H9 (cell line): ENCODE data around the gene ATP11C. TPM values are rescaled to one million over a fixed set of nuclear protein-coding genes. Genes with fewer than 3 reads are reported as not detected.

Source experiments
- DNase-seq: peaks from one replicate; pipeline ENCODE4 v3.0.0-alpha.2; 2017
- H2AFZ ChIP-seq: one replicate; pipeline ENCODE4 v1.6.1; 2013; ENCODE audit warnings: mild to moderate bottlenecking, low read length, control low read depth, moderate library complexity
- H2AK5ac ChIP-seq: 2 replicates; pipeline ENCODE4 v1.6.1; 2013; ENCODE audit warnings: low read length, control low read depth, mixed read lengths; ENCODE audit not compliant: insufficient read length
- H2BK120ac ChIP-seq: one replicate; pipeline ENCODE4 v1.6.1; 2013; ENCODE audit warnings: low read depth, mild to moderate bottlenecking, low read length, control low read depth, inconsistent platforms; ENCODE audit not compliant: poor library complexity, severe bottlenecking
- H2BK12ac ChIP-seq: 2 replicates; pipeline ENCODE4 v1.6.1; 2013; ENCODE audit warnings: low read length, control low read depth, mixed read lengths, low read depth; ENCODE audit not compliant: insufficient read length
- H2BK15ac ChIP-seq: 2 replicates; pipeline ENCODE4 v1.6.1; 2013; ENCODE audit warnings: low read depth, low read length, control low read depth
- H2BK20ac ChIP-seq: one replicate; pipeline ENCODE4 v1.6.1; 2013; ENCODE audit warnings: low read depth, mild to moderate bottlenecking, low read length, control low read depth, inconsistent platforms; ENCODE audit not compliant: poor library complexity, severe bottlenecking
- H2BK5ac ChIP-seq: 2 replicates; pipeline ENCODE4 v1.6.1; 2013; ENCODE audit warnings: low read length, control low read depth, mixed read lengths; ENCODE audit not compliant: insufficient read length
- H3K14ac ChIP-seq: 2 replicates; pipeline ENCODE4 v1.6.1; 2013; ENCODE audit warnings: low read length, control low read depth; ENCODE audit not compliant: insufficient read depth
- H3K18ac ChIP-seq: 2 replicates; pipeline ENCODE4 v1.6.1; 2013; ENCODE audit warnings: low read depth, mild to moderate bottlenecking, mixed read lengths, low read length, control low read depth; ENCODE audit not compliant: insufficient read length
- H3K23ac ChIP-seq: 2 replicates; pipeline ENCODE4 v1.6.1; 2013; ENCODE audit warnings: low read length, control low read depth, mixed read lengths, low read depth; ENCODE audit not compliant: insufficient read length
- H3K23me2 ChIP-seq: 2 replicates; pipeline ENCODE4 v1.6.1; 2013; ENCODE audit warnings: low read depth, mild to moderate bottlenecking, mixed read lengths, low read length, control low read depth; ENCODE audit not compliant: insufficient read length, poor library complexity, severe bottlenecking
- H3K27ac ChIP-seq: 2 replicates; pipeline ENCODE4 v1.5.1; 2013; ENCODE audit warnings: low read length, control low read depth, mixed read lengths, low read depth; ENCODE audit not compliant: insufficient read length
- H3K27me3 ChIP-seq: 2 replicates; pipeline ENCODE4 v1.6.1; 2013; ENCODE audit warnings: low read length, control low read depth, inconsistent platforms; ENCODE audit not compliant: insufficient read depth
- H3K4ac ChIP-seq: 2 replicates; pipeline ENCODE4 v1.6.1; 2013; ENCODE audit warnings: low read depth, mild to moderate bottlenecking, control low read depth, inconsistent platforms, low read length, moderate library complexity
- H3K4me1 ChIP-seq: 2 replicates; pipeline ENCODE4 v1.6.1; 2013; ENCODE audit warnings: low read length, control low read depth, inconsistent platforms; ENCODE audit not compliant: insufficient read depth
- H3K4me2 ChIP-seq: 2 replicates; pipeline ENCODE4 v1.6.1; 2013; ENCODE audit warnings: low read length, control low read depth, mixed read lengths; ENCODE audit not compliant: insufficient read length, insufficient read depth
- H3K56ac ChIP-seq: 2 replicates; pipeline ENCODE4 v1.6.1; 2013; ENCODE audit warnings: low read depth, mild to moderate bottlenecking, mixed read lengths, low read length, control low read depth; ENCODE audit not compliant: insufficient read length
- H3K79me1 ChIP-seq: 2 replicates; pipeline ENCODE4 v1.6.1; 2013; ENCODE audit warnings: low read depth, mild to moderate bottlenecking, moderate library complexity, low read length, control low read depth, inconsistent platforms; ENCODE audit not compliant: insufficient read depth, poor library complexity, severe bottlenecking
- H3K79me2 ChIP-seq: 2 replicates; pipeline ENCODE4 v1.6.1; 2013; ENCODE audit warnings: low read length, control low read depth, inconsistent platforms; ENCODE audit not compliant: insufficient read depth
- H3K9ac ChIP-seq: 2 replicates; pipeline ENCODE4 v1.6.1; 2013; ENCODE audit warnings: low read length, control low read depth, mixed read lengths; ENCODE audit not compliant: insufficient read length; ENCODE audit errors: extremely low read depth
- H3K9me3 ChIP-seq: one replicate; pipeline ENCODE4 v1.6.1; 2013; ENCODE audit warnings: low read depth, low read length, inconsistent platforms; ENCODE audit not compliant: control insufficient read depth
- H3T11ph ChIP-seq: one replicate; pipeline ENCODE4 v1.6.1; 2013; ENCODE audit warnings: mild to moderate bottlenecking, low read length, control low read depth, inconsistent platforms
- H4K20me1 ChIP-seq: one replicate; pipeline ENCODE4 v1.6.1; 2013; ENCODE audit not compliant: control insufficient read depth, insufficient read length, insufficient read depth
- H4K5ac ChIP-seq: 2 replicates; pipeline ENCODE4 v1.6.1; 2013; ENCODE audit warnings: low read depth, mild to moderate bottlenecking, mixed read lengths, low read length, control low read depth; ENCODE audit not compliant: insufficient read length
- H4K8ac ChIP-seq: replicated peaks from 2 replicates; pipeline ENCODE4 v1.6.1; 2013; ENCODE audit warnings: low read length, control low read depth, mixed read lengths, low read depth; ENCODE audit not compliant: insufficient read length
- H4K91ac ChIP-seq: 2 replicates; pipeline ENCODE4 v1.6.1; 2013; ENCODE audit warnings: low read depth, mild to moderate bottlenecking, moderate library complexity, mixed read lengths, low read length, control low read depth; ENCODE audit not compliant: insufficient read length
- H3K27ac Mint-ChIP-seq, 3 experiments: 2 replicates in 2 of 3; 3 replicates in 1 of 3; pipeline ENCODE4 v1.8.0; 2020 to 2021; ENCODE audit warnings: mixed read lengths in 3 of 3, mild to moderate bottlenecking in 1 of 3, moderate library complexity in 1 of 3
- H3K27me3 Mint-ChIP-seq: 2 replicates; pipeline ENCODE4 v1.8.0; 2021; ENCODE audit warnings: low read depth, mild to moderate bottlenecking, moderate library complexity, mixed read lengths
- H3K36me3 Mint-ChIP-seq, 3 experiments: 2 replicates in 2 of 3; 3 replicates in 1 of 3; pipeline ENCODE4 v1.8.0; 2020 to 2021; ENCODE audit warnings: low read depth in 3 of 3, mixed read lengths in 3 of 3; ENCODE audit not compliant: insufficient read depth in 1 of 3
- H3K4me1 Mint-ChIP-seq, 2 experiments: 2 replicates each; pipeline ENCODE4 v1.8.0; 2020; ENCODE audit warnings: mixed read lengths in 2 of 2
- H3K4me3 Mint-ChIP-seq, 2 experiments: 2 replicates in 1 of 2; 3 replicates in 1 of 2; pipeline ENCODE4 v1.8.0; 2020 to 2021; ENCODE audit warnings: mild to moderate bottlenecking in 2 of 2, mixed read lengths in 2 of 2, moderate library complexity in 1 of 2
- H3K9me3 Mint-ChIP-seq, 2 experiments: 2 replicates in 1 of 2; 3 replicates in 1 of 2; pipeline ENCODE4 v1.8.0; 2020; ENCODE audit warnings: mild to moderate bottlenecking in 2 of 2, mixed read lengths in 2 of 2, moderate library complexity in 1 of 2
- WGBS: extraction: QIAGEN DNeasy Blood & Tissue Kit; methylation state at CpG from one replicate; pipeline ENCODE4 v1.1.7; 2013; ENCODE audit warnings: missing lambda C conversion rate, low lambda C conversion rate, mixed read lengths; ENCODE audit not compliant: insufficient read length; ENCODE audit errors: extremely low coverage; 5-methylcytosine and 5-hydroxymethylcytosine counted together
- total RNA-seq: library from RNA; stranded (reverse); gene quantifications from 2 replicates; pipeline ENCODE4 v1.2.1, GENCODE V29; 2021
- TF ChIP-seq, protein P1 (sequence below): fragments of 200-600 bp; sonication (generic); conservative IDR thresholded peaks from 3 replicates; pipeline ENCODE4 v1.8.0; 2021; ENCODE audit warnings: antibody characterized with exemption, mild to moderate bottlenecking

ATP11C gene
- total RNA-seq, 1 experiment from 2014 or later: 28.4 TPM

DNA sequence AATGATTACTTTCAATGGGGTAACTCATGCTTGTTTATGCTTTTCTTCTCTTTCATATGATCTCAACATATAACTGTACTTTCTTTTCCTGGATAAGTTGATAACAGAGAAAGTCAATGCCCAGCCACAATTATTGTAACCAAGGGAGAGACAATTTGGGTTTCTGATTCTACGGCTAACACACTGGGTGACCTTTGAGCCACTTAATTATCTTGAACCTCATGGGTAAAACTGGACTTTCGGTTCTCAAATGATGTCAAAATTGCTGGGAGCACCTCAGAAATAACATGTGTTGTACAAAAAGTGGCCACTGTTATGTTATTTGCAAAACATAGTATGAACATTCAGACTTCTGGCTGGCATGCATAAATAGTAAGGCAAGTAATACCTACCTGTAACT, 145.3 kb downstream of the ATP11C start:
- no peak overlapping the region for H3K14ac ChIP-seq
- no peaks in the 10 kb centered on the region for H3K23me2 ChIP-seq
- H3K4me2 ChIP-seq: no peak overlapping the region
- no peaks in the 10 kb centered on the region for H3K9me3 ChIP-seq
- H3K79me1 ChIP-seq: no peaks in the 10 kb centered on the region
- no peak overlapping the region for H2BK12ac ChIP-seq
- H3K27ac Mint-ChIP-seq: no peak overlapping the region
- H3K27me3 Mint-ChIP-seq: no peaks in the 10 kb centered on the region; the same call in 1 of the 2 replicates
- H2BK5ac ChIP-seq: no peak overlapping the region
- H3T11ph ChIP-seq: no peak overlapping the region
- no peak overlapping the region for H3K18ac ChIP-seq
- no peak overlapping the region for H3K4me3 Mint-ChIP-seq
- H3K9me3 Mint-ChIP-seq: peaks cover 0 to 28% of the 10 kb centered on the region in 2 experiments; a peak in 2 of 5 replicates
- H3K4me1 Mint-ChIP-seq: no peaks in the 10 kb centered on the region
- TF ChIP-seq, protein P1, sequence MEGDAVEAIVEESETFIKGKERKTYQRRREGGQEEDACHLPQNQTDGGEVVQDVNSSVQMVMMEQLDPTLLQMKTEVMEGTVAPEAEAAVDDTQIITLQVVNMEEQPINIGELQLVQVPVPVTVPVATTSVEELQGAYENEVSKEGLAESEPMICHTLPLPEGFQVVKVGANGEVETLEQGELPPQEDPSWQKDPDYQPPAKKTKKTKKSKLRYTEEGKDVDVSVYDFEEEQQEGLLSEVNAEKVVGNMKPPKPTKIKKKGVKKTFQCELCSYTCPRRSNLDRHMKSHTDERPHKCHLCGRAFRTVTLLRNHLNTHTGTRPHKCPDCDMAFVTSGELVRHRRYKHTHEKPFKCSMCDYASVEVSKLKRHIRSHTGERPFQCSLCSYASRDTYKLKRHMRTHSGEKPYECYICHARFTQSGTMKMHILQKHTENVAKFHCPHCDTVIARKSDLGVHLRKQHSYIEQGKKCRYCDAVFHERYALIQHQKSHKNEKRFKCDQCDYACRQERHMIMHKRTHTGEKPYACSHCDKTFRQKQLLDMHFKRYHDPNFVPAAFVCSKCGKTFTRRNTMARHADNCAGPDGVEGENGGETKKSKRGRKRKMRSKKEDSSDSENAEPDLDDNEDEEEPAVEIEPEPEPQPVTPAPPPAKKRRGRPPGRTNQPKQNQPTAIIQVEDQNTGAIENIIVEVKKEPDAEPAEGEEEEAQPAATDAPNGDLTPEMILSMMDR: no peak
- H2BK120ac ChIP-seq: no peak overlapping the region
- no peaks in the 10 kb centered on the region for H3K4me1 ChIP-seq
- H2BK20ac ChIP-seq: no peak overlapping the region
- H3K4ac ChIP-seq: no peak overlapping the region
- no peak overlapping the region for H3K56ac ChIP-seq
- no peak overlapping the region for H2AK5ac ChIP-seq
- H2AFZ ChIP-seq: no peak overlapping the region
- H3K9ac ChIP-seq: no peak overlapping the region
- H4K20me1 ChIP-seq: no peaks in the 10 kb centered on the region
- no CpG with 5 or more reads among the region's 2 CpGs for WGBS
- no peaks in the 10 kb centered on the region for H3K27me3 ChIP-seq
- peaks cover 19 to 37% (median 30%) of the 10 kb centered on the region in 3 experiments; a peak in 6 of 7 replicates for H3K36me3 Mint-ChIP-seq
- H3K27ac ChIP-seq: no peak overlapping the region
- no peak overlapping the region for H4K91ac ChIP-seq
- no peaks in the 10 kb centered on the region for H3K79me2 ChIP-seq
- no peak for DNase-seq
- no peak overlapping the region for H2BK15ac ChIP-seq
- H4K5ac ChIP-seq: no peak overlapping the region
- H4K8ac ChIP-seq: no peak overlapping the region
- H3K23ac ChIP-seq: no peak overlapping the region
